Hematopoietic multipotent progenitor cell treated with erythropoietin and hydrocortisone succinate and interleukin-3 and kit ligand, for 8 days (in vitro differentiated cells): Measurements from ENCODE around the gene C16orf82.
A peak's percentile ranks its signal among the peaks of the same experiment; 100 is the strongest.

Experiments used
- DNase-seq: peaks from one replicate; pipeline ENCODE4 v3.0.0-alpha.2; 2015

The C16orf82 gene

DNA sequence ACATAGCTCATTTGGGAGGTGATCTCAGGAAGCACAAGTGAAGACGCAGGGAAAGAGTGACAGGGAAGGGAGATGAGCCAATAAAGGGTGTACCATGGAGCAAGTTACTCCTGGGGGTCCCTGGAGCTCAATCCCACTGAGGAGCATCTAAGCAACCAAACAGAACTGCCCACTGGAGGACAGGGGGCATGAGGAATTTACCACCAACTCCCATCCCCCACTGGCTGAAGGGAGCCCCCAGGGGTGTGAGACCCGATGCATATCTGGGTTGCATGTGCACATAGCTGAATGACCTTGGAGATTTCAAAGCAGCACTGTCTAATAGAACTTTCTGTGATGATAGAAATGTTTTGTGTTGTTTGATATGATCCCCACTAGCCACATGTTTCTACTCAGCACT lies 29.6 kb downstream of the C16orf82 start:
- DNase-seq = no peak

DNA sequence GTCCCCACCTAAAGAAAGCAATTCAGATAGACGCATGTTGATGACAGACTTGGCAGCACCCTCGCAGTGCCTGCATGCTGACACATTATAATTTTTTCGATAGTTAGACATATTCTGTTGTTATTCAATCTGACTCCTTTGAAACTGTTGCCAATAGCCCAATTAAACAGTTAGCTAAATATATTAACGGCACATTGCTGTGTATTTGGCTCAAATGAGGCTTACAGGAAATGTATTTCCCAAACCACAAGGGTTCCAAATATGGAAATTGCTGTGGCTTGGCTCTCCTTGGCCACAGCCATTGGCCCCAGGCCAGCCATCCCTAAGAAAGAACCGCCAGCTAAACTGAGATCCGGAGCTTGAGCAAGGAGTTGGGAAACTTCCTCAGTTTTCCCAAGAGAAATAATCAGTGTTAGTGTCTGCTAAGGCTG lies 31.1 kb downstream of the C16orf82 start:
- no peak for DNase-seq

DNA sequence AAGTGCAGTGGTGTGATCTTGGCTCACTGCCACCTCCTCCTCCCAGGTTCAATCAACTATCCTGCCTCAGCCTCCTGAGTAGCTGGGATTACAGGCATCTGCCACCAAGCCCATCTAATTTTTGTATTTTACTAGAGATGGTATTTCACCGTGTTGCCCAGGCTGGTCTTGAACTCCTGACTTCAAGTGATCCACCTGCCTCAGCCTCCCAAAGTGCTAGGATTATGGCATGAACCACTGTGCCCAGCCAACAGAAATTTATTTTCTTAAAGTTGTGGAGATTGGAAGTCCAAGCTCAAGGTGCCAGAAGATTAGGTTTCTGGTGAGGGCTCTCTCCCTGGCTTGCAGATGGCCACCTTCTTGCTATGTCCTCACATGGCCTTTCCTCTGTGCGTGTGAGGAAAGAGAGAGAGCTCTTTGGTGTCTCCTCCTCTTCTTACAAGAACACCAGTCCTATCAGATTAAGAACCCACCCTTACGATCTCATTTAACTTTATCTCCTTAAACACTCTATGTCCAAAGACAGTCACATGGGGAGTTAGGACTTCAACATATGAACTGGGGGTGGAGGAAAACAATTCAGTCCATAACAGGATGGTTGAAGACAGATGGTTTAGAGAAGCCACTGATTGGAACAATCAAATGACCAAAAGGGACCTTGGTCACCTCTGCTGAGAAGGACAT lies 31.8 kb downstream of the C16orf82 start:
- peak; percentile 55 for DNase-seq

DNA sequence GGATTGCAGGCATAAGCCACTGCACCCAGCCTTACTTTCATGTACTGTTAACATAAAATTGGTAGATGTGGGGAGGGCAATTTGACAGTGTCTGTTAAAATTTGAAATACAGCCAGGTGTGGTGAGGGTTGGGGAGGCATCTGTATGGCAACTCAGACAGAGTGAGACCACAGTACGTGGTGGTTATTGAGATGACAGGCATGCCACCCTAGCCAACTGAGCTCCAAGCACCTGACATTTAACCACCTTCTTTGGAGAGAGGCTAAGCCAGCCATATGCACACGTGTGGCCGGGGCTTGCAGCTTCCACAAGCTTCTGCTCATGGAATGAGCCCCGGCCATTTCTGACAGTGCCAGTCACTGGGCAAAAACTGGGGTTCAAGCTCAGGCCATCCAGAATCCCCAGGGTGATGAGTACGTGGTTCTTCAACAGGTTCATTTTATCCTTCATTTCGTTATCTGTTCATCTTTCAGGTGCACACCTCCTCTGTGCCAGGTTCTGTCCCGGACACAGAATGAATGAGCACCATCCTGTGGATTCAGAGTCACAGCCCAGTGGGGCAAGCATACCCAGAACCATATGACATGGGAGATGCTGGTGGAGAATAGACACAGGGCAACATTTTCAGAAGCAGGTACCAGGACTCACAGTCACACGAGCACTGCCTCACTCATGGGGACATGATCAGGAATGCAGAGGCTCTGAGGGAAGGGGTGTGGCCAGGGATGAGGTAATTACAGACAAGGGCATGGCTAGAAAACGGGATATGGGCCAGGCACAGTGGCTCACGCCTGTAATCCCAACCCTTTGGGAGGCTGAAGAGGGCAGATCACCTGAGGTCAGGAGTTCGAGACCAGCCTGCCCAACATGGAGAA lies 36.2 kb downstream of the C16orf82 start:
- DNase-seq = no peak

DNA sequence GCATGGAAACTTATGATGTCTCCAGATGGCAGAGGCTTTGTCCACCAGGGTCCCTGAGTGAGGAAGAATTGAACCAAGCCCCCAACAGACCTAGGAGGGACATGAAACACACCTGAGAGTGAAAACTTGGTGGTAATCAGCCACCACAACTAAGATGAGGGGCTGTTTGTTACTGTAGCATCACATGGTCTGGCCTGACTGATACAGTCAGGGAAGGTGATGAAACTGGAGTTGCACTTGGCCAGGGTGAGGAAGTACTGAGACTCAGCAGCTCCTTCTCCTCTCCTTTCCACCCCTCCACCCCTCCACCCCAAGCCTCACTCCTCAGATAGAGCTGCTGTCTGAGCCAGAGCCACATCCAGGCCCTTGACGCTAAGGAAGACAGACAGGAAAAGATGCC lies 37.2 kb downstream of the C16orf82 start:
- DNase-seq = no peak

DNA sequence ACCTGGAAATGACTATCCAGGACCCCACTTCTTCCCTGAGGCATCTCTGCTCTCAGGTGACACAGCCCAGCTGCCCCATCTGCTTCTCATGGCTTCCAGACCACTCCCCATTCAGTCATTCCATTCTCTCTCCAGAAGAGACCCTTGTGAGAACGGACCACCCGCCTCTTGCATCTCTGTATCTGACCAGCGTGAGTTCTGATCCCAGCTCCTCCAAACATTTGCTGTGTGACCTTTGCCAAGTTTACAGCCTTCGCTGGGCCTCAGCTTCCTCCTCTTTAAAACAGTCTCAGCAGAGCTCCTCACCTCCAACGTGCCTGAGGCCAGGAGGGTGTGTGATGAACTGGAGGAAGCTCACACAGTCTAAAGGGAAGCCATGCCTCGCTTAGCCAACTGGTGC lies 39.6 kb downstream of the C16orf82 start:
- DNase-seq = no peak

DNA sequence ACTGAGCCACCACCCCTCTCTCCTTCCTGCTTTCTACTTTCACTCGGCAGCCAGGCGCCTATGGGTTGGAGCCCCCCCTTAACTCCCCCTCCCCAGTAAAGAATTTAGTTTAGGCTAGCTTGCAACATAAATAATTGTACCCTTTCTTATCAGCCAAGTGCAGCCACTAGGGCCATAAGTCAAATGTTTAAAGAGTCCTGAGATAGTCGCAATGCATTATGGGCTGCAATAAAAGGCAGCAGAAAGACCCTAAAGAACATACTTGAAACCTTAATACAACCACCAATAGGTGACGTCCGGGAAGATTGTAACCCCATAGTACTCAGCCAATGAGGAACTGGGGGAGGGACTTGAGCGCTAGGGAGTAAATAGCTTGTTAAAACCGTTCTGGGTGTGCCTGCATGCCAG lies 40.5 kb downstream of the C16orf82 start:
- DNase-seq = peak; percentile 23

DNA sequence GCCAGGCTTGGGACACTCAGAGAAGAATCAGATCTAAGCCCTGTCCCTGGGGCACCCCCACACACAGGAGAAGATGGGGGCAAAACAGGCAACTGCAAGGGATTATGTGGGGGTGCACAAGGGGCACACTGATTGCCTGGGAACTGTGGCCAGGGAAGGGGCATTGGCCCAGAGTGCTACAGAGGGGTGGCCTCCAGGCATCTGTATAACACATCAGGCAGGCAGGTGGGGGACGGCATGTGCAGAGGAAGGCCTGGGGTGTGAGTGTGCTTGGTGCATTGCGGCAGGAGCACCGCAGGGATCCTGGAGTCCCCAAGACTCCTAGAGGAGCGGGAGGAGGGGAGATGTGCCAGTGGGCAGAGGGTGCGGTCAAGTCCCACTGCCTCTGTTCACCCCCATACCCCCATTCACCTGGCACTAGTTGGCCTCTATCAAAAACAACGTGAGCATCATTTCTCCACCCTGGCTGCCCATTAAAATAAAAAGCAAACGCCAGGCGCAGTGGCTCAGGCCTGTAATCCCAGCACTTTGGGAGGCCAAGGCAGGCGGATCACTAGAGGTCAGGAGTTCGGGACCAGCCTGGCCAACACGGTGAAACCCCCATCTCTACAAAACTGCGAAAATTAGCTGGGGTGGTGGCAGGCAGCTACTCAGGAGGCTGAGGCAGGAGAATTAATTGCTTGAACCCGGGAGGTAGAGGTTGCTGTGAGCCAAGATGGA lies 41.5 kb downstream of the C16orf82 start:
- DNase-seq = no peak

DNA sequence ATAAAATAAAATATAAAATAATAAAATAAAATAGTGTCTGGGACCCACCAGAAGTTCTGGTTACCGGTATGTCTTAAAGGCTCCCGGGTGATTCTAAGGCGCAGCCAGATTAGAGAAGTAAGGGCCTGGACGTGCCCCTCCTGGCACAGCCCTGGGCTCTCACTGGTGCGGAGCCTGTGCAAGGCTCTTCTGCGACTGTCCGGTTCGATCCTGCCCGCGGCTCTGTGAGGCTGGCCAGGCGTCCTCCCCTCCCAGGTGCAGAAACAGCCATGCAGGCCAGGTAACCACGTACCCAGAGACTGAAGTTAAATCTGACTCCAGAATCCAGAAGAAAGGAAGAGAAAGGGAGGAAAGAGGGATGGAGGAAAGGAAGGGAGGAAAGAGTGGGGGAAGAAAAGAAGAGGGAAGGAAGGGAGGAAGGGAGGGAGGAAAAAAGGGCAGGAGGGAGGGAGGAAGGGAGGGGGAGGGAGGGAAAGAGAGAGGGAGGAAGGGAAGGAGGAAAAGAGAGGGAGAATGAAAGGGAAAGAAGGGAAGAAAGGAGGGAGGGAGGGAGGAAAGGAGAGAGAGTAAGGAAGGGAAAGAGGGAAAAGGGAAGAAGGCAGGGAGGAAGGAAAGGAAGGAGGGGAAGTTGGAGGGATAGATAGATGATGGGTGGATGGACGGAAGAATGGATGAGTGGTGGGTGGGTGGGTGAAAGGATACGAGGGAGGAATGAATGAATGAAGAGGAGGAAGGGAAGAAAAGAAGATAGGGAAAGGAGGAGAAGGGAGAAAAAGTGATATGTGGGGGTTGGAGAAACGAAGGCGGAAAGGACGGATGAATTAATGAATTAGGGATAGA lies 42.3 kb downstream of the C16orf82 start:
- DNase-seq = no peak

DNA sequence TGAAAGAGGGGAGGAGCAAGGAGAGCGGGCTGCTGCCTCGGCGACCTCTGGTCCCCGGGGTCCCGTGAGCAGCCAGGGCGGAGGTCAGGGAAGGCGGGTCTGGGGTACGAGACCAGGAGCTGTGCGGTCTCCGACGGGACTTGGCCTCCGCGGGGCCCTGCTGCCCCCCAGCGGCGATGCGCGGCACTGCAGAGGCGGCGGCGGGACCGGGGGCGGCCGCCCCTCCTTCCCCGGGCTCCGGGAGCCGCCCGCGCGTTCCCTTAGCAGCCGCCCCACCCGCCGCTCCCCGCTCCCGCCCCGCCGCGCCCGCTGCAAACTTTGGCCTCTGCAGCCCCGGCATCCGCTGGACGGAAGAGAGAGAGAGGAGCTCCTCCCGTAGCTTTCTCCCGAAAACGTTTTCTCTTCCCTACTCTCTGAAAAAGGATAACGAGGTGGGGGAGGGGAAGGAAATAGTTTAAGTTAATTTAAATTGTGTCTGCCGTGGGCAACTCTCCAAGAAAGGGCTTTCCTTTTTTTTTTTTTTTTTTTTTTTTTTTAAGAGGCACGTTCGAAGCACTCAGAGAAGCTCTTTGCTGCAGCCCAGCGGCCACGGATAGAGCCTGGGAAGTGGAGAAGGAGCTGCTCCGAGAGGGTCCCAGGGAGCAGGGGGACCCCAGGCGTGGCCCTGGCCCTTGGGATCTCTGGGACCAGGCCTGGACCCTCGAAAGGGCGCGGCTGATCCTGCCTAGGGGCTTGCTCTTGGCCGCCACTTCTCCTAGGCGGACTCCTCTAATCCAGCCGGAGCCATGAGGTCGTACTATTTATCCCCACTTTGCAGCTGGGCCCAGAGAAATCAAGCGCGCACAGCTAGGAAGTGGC lies 43.2 kb downstream of the C16orf82 start:
- DNase-seq = peak; percentile 64

DNA sequence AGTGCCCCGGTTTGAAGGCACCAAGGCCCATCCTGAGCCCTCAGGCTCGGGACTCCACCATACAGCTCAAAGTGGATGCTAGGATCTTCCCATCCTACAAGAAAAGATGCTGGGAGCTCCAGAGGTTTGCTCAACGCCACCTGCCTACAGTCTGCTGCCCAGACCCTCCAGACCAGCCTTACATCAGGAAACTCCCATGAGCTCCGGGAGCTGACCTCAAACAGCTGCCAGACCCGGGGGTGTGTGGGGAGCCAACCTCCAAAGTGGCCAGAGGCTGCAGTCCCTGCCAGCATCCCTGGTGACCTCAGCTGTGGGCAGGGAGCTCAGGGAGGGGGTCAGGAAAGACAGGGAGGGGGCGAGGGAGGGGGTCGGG lies 43.8 kb downstream of the C16orf82 start:
- DNase-seq = no peak

DNA sequence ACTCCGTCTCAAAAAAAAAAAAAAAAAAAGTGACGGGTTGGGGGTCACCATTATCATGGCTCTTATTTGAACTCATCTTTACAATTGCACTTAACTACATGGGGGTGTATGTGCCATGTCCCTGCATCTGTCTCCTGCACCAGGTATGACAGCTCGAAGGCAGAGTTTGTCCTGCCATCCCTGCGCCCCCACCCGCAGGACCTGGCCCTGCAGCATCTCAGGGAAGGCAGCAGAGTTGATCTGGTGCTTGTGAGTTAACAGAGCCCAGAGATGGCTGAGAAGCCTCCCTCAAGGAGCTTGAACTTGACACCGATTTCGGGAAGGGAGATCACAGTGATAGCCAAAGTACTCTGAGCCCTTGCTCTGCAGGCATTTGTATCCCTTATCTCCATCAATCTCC lies 44.8 kb downstream of the C16orf82 start:
- DNase-seq = no peak

DNA sequence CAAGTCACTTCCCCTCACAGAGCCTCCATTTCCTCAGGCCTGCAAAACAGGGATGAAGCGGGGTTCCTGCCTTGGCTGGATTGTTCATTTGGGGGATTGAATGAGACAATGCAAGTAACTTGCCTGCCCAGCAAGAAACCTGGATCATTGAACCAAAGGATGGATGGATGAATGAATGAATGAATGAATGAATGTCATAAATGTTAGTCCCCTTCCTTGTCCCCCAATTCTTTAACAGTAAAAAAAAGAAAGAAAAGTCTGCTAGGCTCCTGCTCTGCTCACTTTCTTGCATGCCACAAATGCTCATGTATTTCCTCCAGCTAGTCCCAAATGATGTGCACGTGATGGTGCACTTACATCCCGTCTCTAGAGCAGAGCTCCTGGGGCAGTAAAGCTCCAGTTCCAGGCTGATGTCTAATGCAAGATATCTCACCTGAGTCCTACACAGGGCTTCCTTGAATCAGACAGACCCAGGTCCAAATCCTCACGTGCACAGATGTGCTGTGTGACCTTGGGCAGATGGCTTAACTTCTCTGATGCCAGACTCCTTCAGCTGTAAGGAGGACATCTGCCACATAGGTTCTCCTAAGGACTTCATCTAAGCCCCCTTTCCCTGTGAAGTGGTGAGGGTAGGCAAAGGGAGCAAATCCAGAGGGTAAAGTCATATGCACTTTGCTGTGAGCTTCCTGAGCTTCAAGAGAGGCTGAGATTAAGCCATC lies 45.5 kb downstream of the C16orf82 start:
- no peak for DNase-seq

DNA sequence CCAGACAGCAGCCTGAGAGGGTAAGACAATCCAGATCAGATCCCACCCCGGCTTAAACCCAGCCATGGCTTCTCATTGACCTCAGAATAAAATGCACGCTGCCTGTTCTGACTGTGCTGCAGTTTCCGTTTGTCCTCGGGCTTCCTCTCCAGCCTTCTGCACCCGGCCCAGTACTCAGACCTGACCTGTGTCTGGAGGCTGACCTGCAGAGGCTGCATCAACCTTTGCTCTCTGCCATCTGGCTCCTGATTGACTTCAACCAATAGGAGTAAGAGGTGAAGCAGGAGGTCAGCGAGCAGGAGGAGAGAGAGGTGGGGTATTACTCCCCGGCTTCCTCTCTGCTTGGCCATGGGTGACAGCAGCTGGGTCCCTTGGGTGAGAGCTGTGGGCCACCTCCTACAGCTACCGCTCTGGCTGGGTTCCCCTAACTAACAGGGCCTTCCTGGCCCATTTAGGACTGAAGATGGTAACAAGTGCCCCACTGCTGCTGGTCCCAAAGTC lies 46.7 kb downstream of the C16orf82 start:
- DNase-seq = no peak

DNA sequence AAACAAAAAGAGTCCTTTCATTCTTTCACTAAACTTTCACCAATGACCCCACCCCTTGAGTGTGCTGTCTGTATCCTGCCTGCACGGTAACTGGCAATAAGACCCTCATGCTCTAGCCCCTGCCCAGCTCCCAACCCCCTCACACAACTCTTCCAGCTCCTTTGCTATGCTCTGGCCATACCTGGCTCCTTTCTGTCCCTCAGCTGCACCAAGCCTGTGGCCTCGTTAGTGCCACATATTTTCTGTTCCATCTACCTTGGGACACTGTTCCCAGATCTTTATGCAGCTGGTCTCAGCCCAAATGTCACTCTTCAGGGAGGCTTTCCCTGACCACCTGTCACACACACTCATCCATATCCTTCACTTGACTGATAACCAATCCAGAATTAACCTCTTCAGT lies 47.3 kb downstream of the C16orf82 start:
- DNase-seq = no peak

DNA sequence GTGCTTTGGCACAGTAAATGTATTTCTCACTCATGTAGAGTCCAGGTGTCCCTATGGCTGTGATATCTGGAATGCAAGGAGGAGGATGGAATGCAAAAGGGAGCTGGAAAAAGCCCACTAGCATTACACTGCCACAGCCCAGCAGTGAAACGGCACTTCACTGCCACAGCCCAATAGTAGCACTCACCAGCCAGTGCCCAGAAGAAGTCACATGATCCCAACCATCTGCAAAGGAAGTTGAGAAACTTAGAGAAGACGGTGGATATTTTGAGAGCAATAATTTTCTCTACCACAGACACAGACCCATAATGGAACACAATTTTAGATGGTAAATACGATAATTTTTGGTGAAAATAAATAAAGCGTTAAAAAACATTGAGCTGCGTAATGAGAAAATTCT lies 51.8 kb downstream of the C16orf82 start:
- DNase-seq = no peak
